HS-5 (cell line): ENCODE measurements around the gene PSD2.

Source experiments
- DNase-seq: peaks from one replicate; pipeline ENCODE4 v3.0.0-alpha.2; 2012; ENCODE audit warnings: low read depth

PSD2 gene

GRCh38 chr5:139881143-139881733 is 85.6 kb downstream of the PSD2 start:
- DNase-seq: no peak

DNA sequence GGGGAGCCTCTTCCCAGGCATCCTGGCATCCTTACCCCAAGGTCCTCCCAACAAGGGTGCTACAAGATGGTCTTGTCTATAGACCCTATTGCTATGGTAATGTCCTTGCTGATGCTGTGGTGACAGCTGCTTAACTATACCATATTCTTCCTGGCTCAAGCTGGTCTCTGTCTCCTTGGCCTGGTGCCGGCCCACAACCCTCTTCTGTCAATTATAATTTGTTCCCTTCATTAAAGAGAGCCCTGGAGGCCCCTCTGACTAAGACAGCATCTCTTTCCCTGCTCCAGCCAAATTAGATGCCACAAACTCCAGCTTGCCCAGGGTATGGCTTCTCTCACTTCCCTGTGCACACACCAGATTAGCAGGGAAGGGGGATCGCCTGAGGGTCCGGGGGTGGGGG is 86.7 kb downstream of the PSD2 start:
- DNase-seq: no peak

GRCh38 chr5:139882961-139883539 is 87.4 kb downstream of the PSD2 start:
- DNase-seq: no peak

- DNase-seq: no peak
Observed at GRCh38 chr5:139884144-139884543, 88.5 kb downstream of the PSD2 start.

- no peak for DNase-seq
Observed at GRCh38 chr5:139884734-139885133, 89.1 kb downstream of the PSD2 start.

DNA sequence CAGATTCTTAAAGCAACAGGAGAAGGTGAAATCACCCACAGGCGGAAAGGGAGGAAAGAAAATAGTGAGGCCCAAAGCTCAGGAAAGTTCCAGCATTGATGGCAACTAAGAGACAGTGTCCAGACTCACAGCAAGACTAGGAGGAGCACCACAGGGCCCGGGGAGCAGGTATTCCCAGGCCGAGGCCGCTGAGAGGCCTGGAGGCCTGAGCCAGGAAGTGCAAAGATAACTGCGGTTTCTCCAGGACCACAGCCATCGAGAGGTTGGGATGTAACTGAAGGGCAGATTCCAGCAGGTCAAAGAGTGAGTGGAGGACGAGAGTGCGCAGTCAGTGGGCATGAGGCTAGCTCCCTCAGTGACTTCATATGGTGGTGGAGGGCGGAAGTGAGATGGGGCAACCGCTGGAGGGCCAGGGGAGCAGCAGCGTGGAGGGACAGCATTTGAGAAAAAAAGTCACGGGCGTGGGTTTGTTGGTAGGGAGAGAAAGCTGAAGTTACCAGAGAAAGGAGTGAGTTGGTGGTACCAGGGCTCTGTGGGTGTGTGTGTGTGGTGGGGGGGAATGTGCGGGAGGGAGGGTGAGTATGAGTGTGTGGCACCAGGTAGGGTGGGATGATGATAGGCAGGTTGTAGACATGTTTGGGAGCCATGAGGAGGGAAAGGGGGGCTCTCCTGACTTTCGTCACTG is 89.7 kb downstream of the PSD2 start:
- DNase-seq: no peak

- no peak for DNase-seq
Observed at GRCh38 chr5:139885857-139886208, 90.2 kb downstream of the PSD2 start.

DNA sequence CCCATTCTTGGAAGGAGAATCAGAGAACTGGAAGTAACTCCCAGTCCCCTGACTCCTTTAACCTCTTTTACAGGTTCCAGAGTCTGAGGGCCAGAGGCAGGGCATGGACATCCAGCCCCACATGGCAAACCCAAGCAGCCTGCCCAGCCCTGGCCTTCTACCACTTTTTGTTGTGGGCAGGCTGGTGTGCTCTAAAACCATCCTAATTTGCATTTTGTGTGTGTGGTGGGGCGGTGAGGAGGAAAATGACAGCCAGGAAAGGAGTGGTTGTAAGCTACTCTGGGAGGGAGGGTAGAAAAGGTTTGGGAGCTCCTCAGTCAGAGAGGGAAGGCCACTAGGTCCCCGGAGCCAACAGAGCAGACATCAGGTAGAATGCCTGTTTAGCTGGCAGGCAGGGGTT is 90.6 kb downstream of the PSD2 start:
- DNase-seq: no peak

GRCh38 chr5:139888370-139888769 is 92.8 kb downstream of the PSD2 start:
- DNase-seq: no peak

DNA sequence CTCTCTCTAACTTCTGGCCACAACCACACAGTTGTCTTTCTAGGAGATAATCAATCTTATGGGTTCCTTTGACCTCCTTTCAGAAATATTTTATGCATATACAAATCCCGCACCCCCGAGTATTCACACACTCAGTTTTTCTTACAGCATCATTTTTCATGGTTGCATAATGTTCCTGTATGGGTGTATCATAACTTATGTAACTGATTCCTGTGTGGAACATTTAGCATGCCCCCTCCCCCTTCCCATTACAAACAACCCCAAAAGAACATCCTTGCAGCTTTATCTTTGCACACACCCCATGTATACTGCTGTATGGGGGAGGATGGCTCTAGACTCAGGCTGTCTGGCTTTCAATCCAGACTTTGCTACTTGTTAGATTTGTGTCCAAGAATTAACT is 93.8 kb downstream of the PSD2 start:
- no peak for DNase-seq

- DNase-seq: no peak
Observed at GRCh38 chr5:139893873-139894272, 98.3 kb downstream of the PSD2 start.
